ENCODE results near the gene TSEN54. TPM values are rescaled to one million over a fixed set of nuclear protein-coding genes. Genes with fewer than 3 reads are reported as not detected.
A peak's percentile ranks its signal among the peaks of the same experiment; 100 is the strongest.

The TSEN54 gene
- total and polyA plus RNA-seq, 7 donors: 5.7 to 14.9 (median 9.7) TPM

DNA sequence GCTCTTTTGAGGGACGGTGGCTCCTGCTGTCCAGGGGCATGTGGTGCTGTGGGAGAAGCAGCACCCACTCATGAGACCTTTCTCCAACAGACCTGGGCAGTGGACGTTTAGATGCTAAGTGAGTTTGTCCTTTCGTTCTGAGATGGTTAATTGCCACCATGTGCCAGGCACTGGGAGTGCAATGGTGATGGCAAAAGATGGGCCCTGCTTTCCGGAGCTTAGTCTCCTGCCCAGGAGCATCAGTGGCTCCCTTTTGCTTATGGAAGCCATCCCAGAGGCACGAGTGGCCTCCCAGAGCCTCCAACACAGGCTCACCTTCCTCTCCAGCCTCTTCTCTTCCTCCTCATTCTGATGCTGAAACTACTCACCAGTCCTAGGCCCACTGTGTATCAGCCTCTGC lies 29.4 kb upstream of the TSEN54 start:
- Histone ChIP-seq H3K4me3 (no peak overlapping the region), H3K4me1 (peaks cover 89% of the 10 kb centered on the region), H3K27ac (peak overlapping the region; percentile 76), H3K9me3 (no peaks in the 10 kb centered on the region), H3K36me3 (ENCODE audit: insufficient read depth in 1 of 2, low read depth in 1 of 2) (peaks cover 0 to 11% of the 10 kb centered on the region in 2 donors), H3K27me3 (ENCODE audit: insufficient read depth in 3 of 3, low read length in 2 of 3) (no peaks in the 10 kb centered on the region)
- DNase-seq: no peak
- no peak for ATAC-seq
- TF ChIP-seq CTCF (IDR thresholded peaks at IDR 0.05): no peak
- 72 to 86% (median 74%) methylated on average over 5 of the region's 5 CpGs for WGBS, 3 donors
- intact Hi-C loops (cut with DNase I): loop anchor here in 1 of 2 donors (2.0 kb wide), 1 partner anchor 26 kb away; no protein-coding TSS in a partner anchor

DNA sequence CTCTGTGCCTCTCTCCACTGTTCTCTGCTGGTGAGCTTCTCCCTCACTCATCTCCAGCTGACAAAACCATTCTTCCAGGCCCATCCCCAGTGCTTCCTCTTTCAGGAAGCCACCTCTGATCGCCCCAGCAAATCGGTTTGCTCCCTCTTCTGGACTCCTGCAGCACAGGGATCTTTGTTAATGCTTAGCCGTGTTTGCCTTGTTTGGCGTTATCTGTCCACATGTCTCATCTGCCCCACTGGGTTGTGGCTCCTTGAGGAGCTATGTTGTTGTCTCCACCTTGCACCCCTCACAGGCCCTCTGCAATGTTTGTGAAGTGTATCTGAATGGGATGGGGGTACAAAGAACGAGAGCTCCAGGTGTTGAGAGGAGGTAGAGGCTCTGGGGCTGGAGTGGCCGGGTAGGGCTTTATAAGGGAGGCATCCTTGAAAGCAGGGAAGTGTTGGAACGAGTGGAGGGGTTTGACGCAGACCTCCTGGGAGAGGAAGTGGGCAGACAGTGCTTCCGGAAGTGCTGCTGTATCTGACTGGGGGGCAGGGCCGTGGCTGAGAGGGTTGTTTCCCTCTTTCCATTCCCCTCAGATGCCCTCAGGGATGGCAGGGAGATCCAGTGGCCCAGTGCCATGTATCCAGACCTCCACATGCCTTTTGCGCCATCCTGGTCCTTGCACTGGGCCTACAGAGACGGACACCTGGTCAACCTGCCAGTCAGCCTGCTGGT lies 28.8 kb upstream of the TSEN54 start:
- H3K36me3 ChIP-seq (ENCODE audit: insufficient read depth in 1 of 2, low read depth in 1 of 2): peaks cover 0 to 16% of the 10 kb centered on the region in 2 donors
- peaks cover 84% of the 10 kb centered on the region for H3K4me1 ChIP-seq
- H3K27ac ChIP-seq: peak overlapping the region; percentile 76
- TF ChIP-seq CTCF (IDR thresholded peaks at IDR 0.05): no peak
- no peaks in the 10 kb centered on the region for H3K9me3 ChIP-seq
- DNase-seq: peak; percentile 45 to 65
- 50 to 62% (median 54%) methylated on average over 12 of the region's 12 CpGs for WGBS, 3 donors
- intact Hi-C loops (cut with DNase I): loop anchor here in 1 of 2 donors (2.0 kb wide), 1 partner anchor 25 kb away; no protein-coding TSS in a partner anchor
- H3K4me3 ChIP-seq: no peak overlapping the region
- peak in 3 of 4 donors; percentile 10 to 45 (median 24) for ATAC-seq
- H3K27me3 ChIP-seq (ENCODE audit: insufficient read depth in 3 of 3, low read length in 2 of 3): no peaks in the 10 kb centered on the region

- TF ChIP-seq CTCF (IDR thresholded peaks at IDR 0.05): no peak
- H3K27ac ChIP-seq: peak overlapping the region; percentile 76
- intact Hi-C loops (cut with DNase I): no loop called here
- peaks cover 70% of the 10 kb centered on the region for H3K4me1 ChIP-seq
- H3K36me3 ChIP-seq (ENCODE audit: insufficient read depth in 1 of 2, low read depth in 1 of 2): peaks cover 0 to 30% of the 10 kb centered on the region in 2 donors
- peak; percentile 11 to 78 (median 48) for ATAC-seq
- peak in 1 of 2 donors; percentile 46 for DNase-seq
- H3K27me3 ChIP-seq (ENCODE audit: insufficient read depth in 3 of 3, low read length in 2 of 3): no peaks in the 10 kb centered on the region
- WGBS, 3 donors: 72 to 87% (median 80%) methylated on average over 23 to 24 of the region's 24 CpGs
- H3K9me3 ChIP-seq: no peaks in the 10 kb centered on the region
- H3K4me3 ChIP-seq: no peak overlapping the region
These were observed 27.4 kb upstream of the TSEN54 start for GRCh38 chr17:75488693-75489510.

DNA sequence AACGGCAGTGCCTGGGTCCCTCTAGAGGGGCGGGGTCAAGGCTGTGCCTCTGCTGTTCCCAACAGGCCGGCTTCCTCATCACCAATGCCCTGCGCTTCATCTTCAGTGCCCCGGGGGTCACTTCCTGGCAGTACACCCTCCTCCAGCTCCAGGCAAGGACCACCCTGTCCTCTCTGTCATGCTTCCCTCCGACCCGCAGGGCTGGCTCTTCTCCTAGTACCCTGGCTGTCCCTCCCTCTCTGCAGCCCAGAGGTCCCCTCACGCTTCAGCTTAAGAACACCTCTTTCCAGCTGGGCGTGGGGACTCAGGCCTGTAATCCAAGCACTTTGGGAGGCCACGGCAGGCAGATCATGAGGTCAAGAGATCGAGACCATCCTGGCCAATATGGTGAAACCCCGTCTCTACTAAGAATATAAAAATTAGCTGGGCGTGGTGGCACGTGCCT lies 26.8 kb upstream of the TSEN54 start:
- TF ChIP-seq CTCF (IDR thresholded peaks at IDR 0.05): no peak
- intact Hi-C loops (cut with DNase I): no loop called here
- Histone ChIP-seq H3K9me3 (no peaks in the 10 kb centered on the region), H3K36me3 (ENCODE audit: insufficient read depth in 1 of 2, low read depth in 1 of 2) (peaks cover 0 to 37% of the 10 kb centered on the region in 2 donors), H3K4me3 (no peak overlapping the region), H3K27me3 (ENCODE audit: insufficient read depth in 3 of 3, low read length in 2 of 3) (no peaks in the 10 kb centered on the region), H3K27ac (peak overlapping the region; percentile 76), H3K4me1 (peaks cover 64% of the 10 kb centered on the region)
- ATAC-seq (peak in 1 of 4 donors; percentile 1), DNase-seq (peak in 1 of 2 donors; percentile 37)
- WGBS, 3 donors: 79 to 83% (median 82%) methylated on average over 11 to 14 of the region's 14 CpGs
